ENCODE results near the gene SLC25A23.

- TF ChIP-seq POLR2A (IDR thresholded peaks at IDR 0.05), result no peak
- TF ChIP-seq, protein P1, sequence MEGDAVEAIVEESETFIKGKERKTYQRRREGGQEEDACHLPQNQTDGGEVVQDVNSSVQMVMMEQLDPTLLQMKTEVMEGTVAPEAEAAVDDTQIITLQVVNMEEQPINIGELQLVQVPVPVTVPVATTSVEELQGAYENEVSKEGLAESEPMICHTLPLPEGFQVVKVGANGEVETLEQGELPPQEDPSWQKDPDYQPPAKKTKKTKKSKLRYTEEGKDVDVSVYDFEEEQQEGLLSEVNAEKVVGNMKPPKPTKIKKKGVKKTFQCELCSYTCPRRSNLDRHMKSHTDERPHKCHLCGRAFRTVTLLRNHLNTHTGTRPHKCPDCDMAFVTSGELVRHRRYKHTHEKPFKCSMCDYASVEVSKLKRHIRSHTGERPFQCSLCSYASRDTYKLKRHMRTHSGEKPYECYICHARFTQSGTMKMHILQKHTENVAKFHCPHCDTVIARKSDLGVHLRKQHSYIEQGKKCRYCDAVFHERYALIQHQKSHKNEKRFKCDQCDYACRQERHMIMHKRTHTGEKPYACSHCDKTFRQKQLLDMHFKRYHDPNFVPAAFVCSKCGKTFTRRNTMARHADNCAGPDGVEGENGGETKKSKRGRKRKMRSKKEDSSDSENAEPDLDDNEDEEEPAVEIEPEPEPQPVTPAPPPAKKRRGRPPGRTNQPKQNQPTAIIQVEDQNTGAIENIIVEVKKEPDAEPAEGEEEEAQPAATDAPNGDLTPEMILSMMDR (IDR thresholded peaks at IDR 0.05), result no peak
Observed at GRCh38 chr19:6412061-6412446, 47.5 kb downstream of the SLC25A23 start.
